Kidney epithelial cell (primary cell): ENCODE measurements around the gene LIMK1. TPM values are rescaled to one million over a fixed set of nuclear protein-coding genes. Genes with fewer than 3 reads are reported as not detected.
"Not testable (repeated sequence)": the region's sequence is repeated elsewhere in the genome, so short reads cannot be mapped to it uniquely, and the experiment has no call there.

ENCODE experiments used
- DNase-seq: peaks from one replicate; pipeline ENCODE4 v3.0.0-alpha.2; 2010; ENCODE audit warnings: low read depth
- H3K27me3 ChIP-seq: 2 replicates; pipeline ENCODE4 v1.6.0; 2011; ENCODE audit warnings: low read length; ENCODE audit not compliant: control insufficient read depth, insufficient read depth
- H3K36me3 ChIP-seq: 2 replicates; pipeline ENCODE4 v1.5.1; 2011; ENCODE audit warnings: low read length; ENCODE audit not compliant: control insufficient read depth, insufficient read depth
- H3K4me3 ChIP-seq: 2 replicates; pipeline ENCODE4 v1.5.1; 2011; ENCODE audit warnings: low read depth, mild to moderate bottlenecking, control low read depth, low read length
- total RNA-seq: library from RNA; depleted of rRNA; stranded (reverse); fragments of >200 nt; gene quantifications from 2 replicates; pipeline ENCODE4 v1.2.3, GENCODE V29; 2015
- TF ChIP-seq, protein P1 (sequence below): IDR thresholded peaks from 2 replicates; pipeline ENCODE4 v1.5.1; 2011; ENCODE audit warnings: mild to moderate bottlenecking, moderate library complexity, low read length, control low read depth, inconsistent platforms; ENCODE audit not compliant: insufficient read depth, poor library complexity, severe bottlenecking

LIMK1 gene
- total RNA-seq, 1 donor from 2014 or later: 61.1 TPM

DNA sequence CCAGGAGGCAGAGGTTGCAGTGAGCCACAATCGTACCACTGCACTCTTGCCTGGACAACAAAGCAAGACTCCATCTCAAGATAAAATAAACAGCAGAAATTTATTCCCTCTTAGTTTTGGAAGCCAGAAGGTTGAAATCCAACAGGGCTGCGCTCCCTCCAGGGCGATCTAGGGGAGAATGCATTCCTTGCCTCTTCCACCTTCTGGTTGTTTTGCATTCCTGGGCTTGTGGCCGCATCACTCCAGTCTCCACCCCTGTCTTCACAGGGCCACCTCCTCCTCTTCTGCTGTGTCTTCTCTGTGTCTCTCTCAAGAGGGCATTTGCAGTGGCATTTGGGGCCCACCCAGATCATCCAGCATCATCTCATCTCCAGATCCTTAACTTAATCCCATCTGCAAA lies 36.2 kb downstream of the LIMK1 start:
- Histone ChIP-seq H3K4me3 (no peak overlapping the region), H3K36me3 (no peaks in the 10 kb centered on the region), H3K27me3 (no peaks in the 10 kb centered on the region)
- TF ChIP-seq, protein P1, sequence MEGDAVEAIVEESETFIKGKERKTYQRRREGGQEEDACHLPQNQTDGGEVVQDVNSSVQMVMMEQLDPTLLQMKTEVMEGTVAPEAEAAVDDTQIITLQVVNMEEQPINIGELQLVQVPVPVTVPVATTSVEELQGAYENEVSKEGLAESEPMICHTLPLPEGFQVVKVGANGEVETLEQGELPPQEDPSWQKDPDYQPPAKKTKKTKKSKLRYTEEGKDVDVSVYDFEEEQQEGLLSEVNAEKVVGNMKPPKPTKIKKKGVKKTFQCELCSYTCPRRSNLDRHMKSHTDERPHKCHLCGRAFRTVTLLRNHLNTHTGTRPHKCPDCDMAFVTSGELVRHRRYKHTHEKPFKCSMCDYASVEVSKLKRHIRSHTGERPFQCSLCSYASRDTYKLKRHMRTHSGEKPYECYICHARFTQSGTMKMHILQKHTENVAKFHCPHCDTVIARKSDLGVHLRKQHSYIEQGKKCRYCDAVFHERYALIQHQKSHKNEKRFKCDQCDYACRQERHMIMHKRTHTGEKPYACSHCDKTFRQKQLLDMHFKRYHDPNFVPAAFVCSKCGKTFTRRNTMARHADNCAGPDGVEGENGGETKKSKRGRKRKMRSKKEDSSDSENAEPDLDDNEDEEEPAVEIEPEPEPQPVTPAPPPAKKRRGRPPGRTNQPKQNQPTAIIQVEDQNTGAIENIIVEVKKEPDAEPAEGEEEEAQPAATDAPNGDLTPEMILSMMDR: no peak
- no peak for DNase-seq

- no peaks in the 10 kb centered on the region for H3K27me3 ChIP-seq
- H3K4me3 ChIP-seq: no peak overlapping the region
- H3K36me3 ChIP-seq: no peaks in the 10 kb centered on the region
- DNase-seq: no peak
- TF ChIP-seq, protein P1: no peak
Observed at GRCh38 chr7:74121401-74122249, 38.0 kb downstream of the LIMK1 start.

DNA sequence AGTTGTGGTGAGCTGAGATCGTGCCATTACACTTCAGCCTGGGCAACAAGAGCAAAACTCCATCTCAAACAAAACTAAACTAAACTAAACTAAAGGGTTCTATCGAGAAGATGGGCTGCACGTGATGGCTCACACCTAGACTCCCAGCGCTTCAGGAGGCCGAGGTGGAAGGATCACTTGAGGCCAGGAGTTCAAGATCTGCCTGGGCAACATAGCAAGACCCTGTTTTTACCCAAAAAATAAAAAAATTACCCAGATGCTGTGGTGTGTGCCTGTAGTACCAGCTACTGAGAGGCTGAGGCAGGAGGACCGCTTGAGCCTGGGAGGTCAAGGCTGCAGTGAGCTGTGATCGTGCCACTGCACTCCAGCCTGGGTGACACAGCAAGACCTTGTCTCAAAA lies 40.3 kb downstream of the LIMK1 start:
- not testable (repeated sequence) for DNase-seq, H3K4me3 ChIP-seq, H3K27me3 ChIP-seq, H3K36me3 ChIP-seq

DNA sequence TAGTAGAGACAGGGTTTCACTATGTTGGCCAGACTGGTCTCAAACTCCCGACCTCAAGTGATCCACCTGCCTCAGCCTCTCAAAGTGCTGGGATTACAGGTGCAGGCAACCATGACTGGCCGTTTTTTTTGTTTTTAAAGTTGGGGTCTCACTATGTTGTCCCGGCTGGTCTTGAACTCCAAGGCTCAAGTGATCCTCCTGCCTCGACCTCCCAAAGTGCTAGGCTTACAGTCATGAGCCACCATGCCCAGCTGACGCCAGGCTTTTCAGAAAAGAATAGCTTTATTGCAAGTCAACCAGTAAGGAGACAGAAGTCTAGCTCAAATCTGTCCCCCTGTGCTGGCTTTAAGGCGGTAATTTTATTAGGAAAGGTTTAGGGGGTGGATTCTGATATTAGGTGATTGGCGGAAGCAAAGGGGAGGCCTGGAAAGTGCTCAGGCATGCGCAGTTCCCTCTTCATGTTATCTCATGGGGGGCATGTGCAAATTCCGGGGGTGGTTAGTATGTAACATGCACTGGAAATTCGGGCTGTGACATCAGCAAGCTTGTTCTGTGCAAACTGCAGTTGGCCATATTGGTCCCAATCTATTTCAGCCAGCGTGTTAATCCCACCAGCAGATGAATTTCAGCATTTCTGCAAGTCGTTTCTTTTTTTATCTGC lies 42.7 kb downstream of the LIMK1 start:
- H3K27me3 ChIP-seq: no peaks in the 10 kb centered on the region
- DNase-seq: no peak
- H3K4me3 ChIP-seq: no peak overlapping the region
- TF ChIP-seq, protein P1: no peak
- no peaks in the 10 kb centered on the region for H3K36me3 ChIP-seq

GRCh38 chr7:74129887-74130286 lies 46.3 kb downstream of the LIMK1 start:
- Histone ChIP-seq H3K36me3 (no peaks in the 10 kb centered on the region), H3K4me3 (no peak overlapping the region), H3K27me3 (no peaks in the 10 kb centered on the region)
- TF ChIP-seq, protein P1: no peak
- no peak for DNase-seq

GRCh38 chr7:74130518-74130917 lies 46.9 kb downstream of the LIMK1 start:
- no peak overlapping the region for H3K4me3 ChIP-seq
- no peak for DNase-seq
- TF ChIP-seq, protein P1: no peak
- no peaks in the 10 kb centered on the region for H3K36me3 ChIP-seq
- no peaks in the 10 kb centered on the region for H3K27me3 ChIP-seq
